GM18505 (cell line): ENCODE measurements around the gene TOGARAM2.

Source experiments
- ATAC-seq: cut with Tn5 transposase; IDR thresholded peaks from one replicate; pipeline ENCODE4 v1.9.1; 2021; ENCODE audit not compliant: unreplicated experiment
- POLR2A ChIP-seq: IDR thresholded peaks from 4 replicates; pipeline ENCODE4 v1.6.1; 2011; ENCODE audit warnings: borderline replicate concordance; ENCODE audit not compliant: insufficient read depth, insufficient read length; ENCODE audit errors: extremely low read depth

TOGARAM2 gene

GRCh38 chr2:28981016-28981441, at the start of gene TOGARAM2:
Gene TOGARAM2 (plus strand): TSS chr2:28981298. CDS start chr2:28994835, 13,537 bp downstream.
- TF ChIP-seq POLR2A = no peak
- no peak for ATAC-seq

- TF ChIP-seq POLR2A = no peak
These were observed 46.3 kb upstream of the TOGARAM2 start for GRCh38 chr2:28934769-28935168.

GRCh38 chr2:28941008-28941407, 40.1 kb upstream of the TOGARAM2 start:
- no peak for ATAC-seq
- TF ChIP-seq POLR2A = no peak

More at GRCh38 chr2:28934769-28935168, 46.3 kb upstream of the TOGARAM2 start:
- no peak for ATAC-seq

GRCh38 chr2:28944535-28945248, 36.4 kb upstream of the TOGARAM2 start:
- ATAC-seq = no peak

GRCh38 chr2:28948160-28948559, 32.9 kb upstream of the TOGARAM2 start:
- no peak for TF ChIP-seq POLR2A
- no peak for ATAC-seq

More at GRCh38 chr2:28944535-28945248, 36.4 kb upstream of the TOGARAM2 start:
- TF ChIP-seq POLR2A = no peak

- no peak for TF ChIP-seq POLR2A
- no peak for ATAC-seq
These were observed 31.9 kb upstream of the TOGARAM2 start for GRCh38 chr2:28949190-28949589.

- no peak for ATAC-seq
These were observed 31.3 kb upstream of the TOGARAM2 start for GRCh38 chr2:28949617-28950305.

GRCh38 chr2:28950941-28951630, 30.0 kb upstream of the TOGARAM2 start:
- ATAC-seq = no peak

More at GRCh38 chr2:28949617-28950305, 31.3 kb upstream of the TOGARAM2 start:
- TF ChIP-seq POLR2A = no peak

GRCh38 chr2:28951910-28952835, 28.9 kb upstream of the TOGARAM2 start:
- no peak for ATAC-seq
- no peak for TF ChIP-seq POLR2A

More at GRCh38 chr2:28950941-28951630, 30.0 kb upstream of the TOGARAM2 start:
- TF ChIP-seq POLR2A = no peak

- TF ChIP-seq POLR2A = no peak
- no peak for ATAC-seq
These were observed 28.3 kb upstream of the TOGARAM2 start for GRCh38 chr2:28952836-28953211.

GRCh38 chr2:28955467-28955866, 25.6 kb upstream of the TOGARAM2 start:
- TF ChIP-seq POLR2A = no peak

GRCh38 chr2:28956415-28956826, 24.7 kb upstream of the TOGARAM2 start:
- TF ChIP-seq POLR2A = no peak
- ATAC-seq = no peak

More at GRCh38 chr2:28955467-28955866, 25.6 kb upstream of the TOGARAM2 start:
- ATAC-seq = no peak
